OCI-LY1 (cell line): ENCODE data around the gene FTO.

Experiments
- H2AFZ ChIP-seq: fragments of 200-600 bp; sonication (generic), shearing (Covaris generic); 2 replicates; pipeline ENCODE4 v1.6.0; 2014; ENCODE audit warnings: antibody characterized with exemption, mild to moderate bottlenecking, low read length
- H3F3A ChIP-seq: fragments of 200-600 bp; sonication (generic), shearing (Covaris generic); 2 replicates; pipeline ENCODE4 v1.6.0; 2014; ENCODE audit warnings: mild to moderate bottlenecking, antibody characterized with exemption, low read length, moderate library complexity; ENCODE audit not compliant: insufficient read depth
- H3K27ac ChIP-seq: fragments of 200-600 bp; sonication (generic); 2 replicates; pipeline ENCODE4 v1.5.1; 2014; ENCODE audit warnings: low read length, mixed run types, mild to moderate bottlenecking, low read depth; ENCODE audit not compliant: poor library complexity, severe bottlenecking
- H3K27me3 ChIP-seq: fragments of 200-600 bp; sonication (generic); 2 replicates; pipeline ENCODE4 v1.6.0; 2014; ENCODE audit warnings: antibody characterized with exemption, mild to moderate bottlenecking, low read length, moderate library complexity; ENCODE audit not compliant: insufficient read depth
- H3K36me3 ChIP-seq: fragments of 200-600 bp; sonication (generic); 2 replicates; pipeline ENCODE4 v1.6.1; 2014; ENCODE audit warnings: mild to moderate bottlenecking, antibody characterized with exemption, low read length, moderate library complexity, mixed read lengths; ENCODE audit not compliant: insufficient read depth
- H3K4me1 ChIP-seq: fragments of 200-600 bp; sonication (generic); 2 replicates; pipeline ENCODE4 v1.5.1; 2014; ENCODE audit warnings: mild to moderate bottlenecking, low read length, moderate library complexity; ENCODE audit not compliant: insufficient read depth, severe bottlenecking
- H3K4me2 ChIP-seq: fragments of 200-600 bp; sonication (generic), shearing (Covaris generic); 2 replicates; pipeline ENCODE4 v1.6.1; 2014; ENCODE audit warnings: low read length
- H3K4me3 ChIP-seq: fragments of 200-600 bp; sonication (generic); 2 replicates; pipeline ENCODE4 v1.5.1; 2014; ENCODE audit warnings: low read length, low read depth, mild to moderate bottlenecking, mixed read lengths; ENCODE audit not compliant: poor library complexity, severe bottlenecking
- H3K79me2 ChIP-seq: fragments of 200-600 bp; shearing (Covaris generic); 2 replicates; pipeline ENCODE4 v1.6.1; 2016; ENCODE audit warnings: mixed run types, low read length, mixed read lengths; ENCODE audit not compliant: insufficient read depth
- H3K9ac ChIP-seq: fragments of 200-600 bp; sonication (generic), shearing (Covaris generic); 2 replicates; pipeline ENCODE4 v1.6.1; 2014; ENCODE audit warnings: mild to moderate bottlenecking, low read length, mixed read lengths
- H3K9me2 ChIP-seq: fragments of 200-600 bp; sonication (generic), shearing (Covaris generic); 2 replicates; pipeline ENCODE4 v1.6.1; 2014; ENCODE audit warnings: low read depth, mild to moderate bottlenecking, low read length, mixed read lengths
- H3K9me3 ChIP-seq: fragments of 200-600 bp; shearing (Covaris generic); 2 replicates; pipeline ENCODE4 v1.6.1; 2014; ENCODE audit warnings: low read length, mixed read lengths
- H4K20me1 ChIP-seq: fragments of 200-600 bp; sonication (generic), shearing (Covaris generic); 2 replicates; pipeline ENCODE4 v1.6.0; 2016; ENCODE audit warnings: mild to moderate bottlenecking, low read length; ENCODE audit not compliant: insufficient read depth
- CTCF ChIP-seq: fragments of 200-600 bp; sonication (generic), shearing (Covaris generic); IDR thresholded peaks from 2 replicates; pipeline ENCODE4 v1.5.1; 2017; ENCODE audit warnings: mild to moderate bottlenecking, antibody characterized with exemption, low read length, moderate library complexity, mixed read lengths
- EZH2 ChIP-seq: fragments of 200-600 bp; sonication (generic), shearing (Covaris generic); IDR thresholded peaks from 2 replicates; pipeline ENCODE4 v1.8.0; 2017; ENCODE audit warnings: borderline replicate concordance, mixed run types, mild to moderate bottlenecking, antibody characterized with exemption, low read length, moderate library complexity, mixed read lengths

The FTO gene

GRCh38 chr16:54009464-54010176 lies 305.7 kb downstream of the FTO start:
- Histone ChIP-seq H2AFZ (no peak overlapping the region), H3K36me3 (no peaks in the 10 kb centered on the region), H3K27ac (no peak overlapping the region), H3K79me2 (no peaks in the 10 kb centered on the region), H3F3A (no peaks in the 10 kb centered on the region), H4K20me1 (no peaks in the 10 kb centered on the region), H3K9ac (no peak overlapping the region), H3K4me2 (no peak overlapping the region), H3K27me3 (no peaks in the 10 kb centered on the region), H3K9me3 (no peaks in the 10 kb centered on the region), H3K9me2 (no peaks in the 10 kb centered on the region), H3K4me3 (no peak overlapping the region), H3K4me1 (no peaks in the 10 kb centered on the region)
- TF ChIP-seq CTCF, result no peak
- no peak for TF ChIP-seq EZH2

- Histone ChIP-seq H3K4me3 (no peak overlapping the region), H4K20me1 (no peaks in the 10 kb centered on the region), H3K4me1 (no peaks in the 10 kb centered on the region), H3K79me2 (no peaks in the 10 kb centered on the region), H3K4me2 (no peak overlapping the region), H3F3A (no peaks in the 10 kb centered on the region), H3K27ac (no peak overlapping the region), H3K36me3 (no peaks in the 10 kb centered on the region), H3K27me3 (no peaks in the 10 kb centered on the region), H3K9ac (no peak overlapping the region), H2AFZ (no peak overlapping the region), H3K9me3 (no peaks in the 10 kb centered on the region), H3K9me2 (no peaks in the 10 kb centered on the region)
- TF ChIP-seq EZH2 (no peak), CTCF (no peak)
Observed at GRCh38 chr16:54015147-54015546, 311.2 kb downstream of the FTO start.

GRCh38 chr16:54022362-54022761 lies 318.4 kb downstream of the FTO start:
- TF ChIP-seq EZH2, result no peak
- TF ChIP-seq CTCF, result no peak
- Histone ChIP-seq H2AFZ (no peak overlapping the region), H3K9me3 (no peaks in the 10 kb centered on the region), H3K9ac (no peak overlapping the region), H3K79me2 (no peaks in the 10 kb centered on the region), H3F3A (no peaks in the 10 kb centered on the region), H3K4me1 (no peaks in the 10 kb centered on the region), H3K27ac (no peak overlapping the region), H4K20me1 (no peaks in the 10 kb centered on the region), H3K9me2 (no peaks in the 10 kb centered on the region), H3K27me3 (no peaks in the 10 kb centered on the region), H3K36me3 (no peaks in the 10 kb centered on the region), H3K4me2 (no peak overlapping the region), H3K4me3 (no peak overlapping the region)
